Measurements from ENCODE around the gene CELF2.

The CELF2 gene

DNA sequence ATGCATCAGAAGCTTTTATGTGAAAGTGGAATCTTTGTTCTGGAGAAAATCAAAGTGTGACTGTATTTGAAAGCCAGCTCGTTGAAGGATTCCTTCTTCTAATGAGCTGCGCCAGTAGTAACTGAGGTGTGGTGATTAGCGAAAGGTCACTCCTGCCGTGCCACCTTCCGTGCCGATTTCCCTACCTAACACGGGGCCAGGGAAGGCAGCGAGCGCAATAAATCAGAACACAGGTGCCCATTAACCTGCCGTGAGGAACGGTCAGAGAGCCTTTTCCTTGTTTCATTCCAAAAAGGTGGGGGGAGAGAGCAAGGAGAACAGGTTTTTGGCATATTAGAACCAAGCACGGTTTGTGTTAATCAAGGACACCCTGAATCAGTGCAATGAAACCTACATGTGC is 258.0 kb downstream of the CELF2 start:
- H3K27me3 ChIP-seq, result peaks cover 19% of the 10 kb centered on the region
- H3K36me3 ChIP-seq, result no peaks in the 10 kb centered on the region
- H3K4me3 ChIP-seq (ENCODE audit: low read depth, low read length), result no peak overlapping the region
- TF ChIP-seq, protein P1, sequence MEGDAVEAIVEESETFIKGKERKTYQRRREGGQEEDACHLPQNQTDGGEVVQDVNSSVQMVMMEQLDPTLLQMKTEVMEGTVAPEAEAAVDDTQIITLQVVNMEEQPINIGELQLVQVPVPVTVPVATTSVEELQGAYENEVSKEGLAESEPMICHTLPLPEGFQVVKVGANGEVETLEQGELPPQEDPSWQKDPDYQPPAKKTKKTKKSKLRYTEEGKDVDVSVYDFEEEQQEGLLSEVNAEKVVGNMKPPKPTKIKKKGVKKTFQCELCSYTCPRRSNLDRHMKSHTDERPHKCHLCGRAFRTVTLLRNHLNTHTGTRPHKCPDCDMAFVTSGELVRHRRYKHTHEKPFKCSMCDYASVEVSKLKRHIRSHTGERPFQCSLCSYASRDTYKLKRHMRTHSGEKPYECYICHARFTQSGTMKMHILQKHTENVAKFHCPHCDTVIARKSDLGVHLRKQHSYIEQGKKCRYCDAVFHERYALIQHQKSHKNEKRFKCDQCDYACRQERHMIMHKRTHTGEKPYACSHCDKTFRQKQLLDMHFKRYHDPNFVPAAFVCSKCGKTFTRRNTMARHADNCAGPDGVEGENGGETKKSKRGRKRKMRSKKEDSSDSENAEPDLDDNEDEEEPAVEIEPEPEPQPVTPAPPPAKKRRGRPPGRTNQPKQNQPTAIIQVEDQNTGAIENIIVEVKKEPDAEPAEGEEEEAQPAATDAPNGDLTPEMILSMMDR (IDR thresholded peaks at IDR 0.05; ENCODE audit: low read depth, low read length), result no peak
- no peaks in the 10 kb centered on the region for H3K9me3 ChIP-seq
- DNase-seq, result no peak
- no peaks in the 10 kb centered on the region for H3K4me1 ChIP-seq

GRCh38 chr10:11276449-11276990 is 258.8 kb downstream of the CELF2 start:
- TF ChIP-seq, protein P1 (IDR thresholded peaks at IDR 0.05; ENCODE audit: low read depth, low read length), result no peak
- H3K9me3 ChIP-seq, result no peaks in the 10 kb centered on the region
- H3K36me3 ChIP-seq, result no peaks in the 10 kb centered on the region
- no peak overlapping the region for H3K4me3 ChIP-seq (ENCODE audit: low read depth, low read length)
- DNase-seq, result no peak
- H3K27me3 ChIP-seq, result peaks cover 13% of the 10 kb centered on the region
- no peaks in the 10 kb centered on the region for H3K4me1 ChIP-seq

GRCh38 chr10:11279314-11279713 is 261.6 kb downstream of the CELF2 start:
- TF ChIP-seq, protein P1 (IDR thresholded peaks at IDR 0.05; ENCODE audit: low read depth, low read length), result no peak
- Histone ChIP-seq H3K36me3 (no peaks in the 10 kb centered on the region), H3K9me3 (no peaks in the 10 kb centered on the region), H3K4me3 (ENCODE audit: low read depth, low read length) (no peak overlapping the region), H3K4me1 (no peaks in the 10 kb centered on the region), H3K27me3 (peaks cover 13% of the 10 kb centered on the region)
- no peak for DNase-seq

GRCh38 chr10:11280187-11280932 is 262.7 kb downstream of the CELF2 start:
- peaks cover 13% of the 10 kb centered on the region for H3K27me3 ChIP-seq
- H3K9me3 ChIP-seq, result no peaks in the 10 kb centered on the region
- no peaks in the 10 kb centered on the region for H3K36me3 ChIP-seq
- TF ChIP-seq, protein P1 (IDR thresholded peaks at IDR 0.05; ENCODE audit: low read depth, low read length), result no peak
- H3K4me3 ChIP-seq (ENCODE audit: low read depth, low read length), result no peak overlapping the region
- no peaks in the 10 kb centered on the region for H3K4me1 ChIP-seq
- DNase-seq, result no peak

DNA sequence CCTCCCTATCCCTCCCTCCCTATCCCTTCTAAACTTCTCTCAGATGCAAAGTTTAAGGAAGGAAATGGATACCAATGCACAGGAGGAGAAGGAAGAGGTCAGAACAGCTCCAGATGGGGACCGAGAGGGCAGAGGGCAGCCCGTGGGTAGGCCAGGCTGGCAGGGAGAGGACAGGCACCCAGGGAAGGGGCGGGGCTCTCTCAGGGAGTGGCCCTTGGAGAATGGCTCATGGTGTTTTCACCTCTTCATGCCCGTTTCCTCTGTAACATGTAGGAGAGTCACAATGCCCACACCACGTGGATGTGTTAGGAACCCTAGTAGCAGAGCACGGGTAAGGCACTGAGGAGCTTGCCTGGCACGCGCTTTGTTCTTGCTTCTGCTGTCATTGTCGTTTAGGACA is 264.5 kb downstream of the CELF2 start:
- TF ChIP-seq, protein P1 (IDR thresholded peaks at IDR 0.05; ENCODE audit: low read depth, low read length), result no peak
- no peak for DNase-seq
- no peaks in the 10 kb centered on the region for H3K9me3 ChIP-seq
- H3K4me1 ChIP-seq, result no peaks in the 10 kb centered on the region
- H3K4me3 ChIP-seq (ENCODE audit: low read depth, low read length), result no peak overlapping the region
- peaks cover 7% of the 10 kb centered on the region for H3K27me3 ChIP-seq
- no peaks in the 10 kb centered on the region for H3K36me3 ChIP-seq

DNA sequence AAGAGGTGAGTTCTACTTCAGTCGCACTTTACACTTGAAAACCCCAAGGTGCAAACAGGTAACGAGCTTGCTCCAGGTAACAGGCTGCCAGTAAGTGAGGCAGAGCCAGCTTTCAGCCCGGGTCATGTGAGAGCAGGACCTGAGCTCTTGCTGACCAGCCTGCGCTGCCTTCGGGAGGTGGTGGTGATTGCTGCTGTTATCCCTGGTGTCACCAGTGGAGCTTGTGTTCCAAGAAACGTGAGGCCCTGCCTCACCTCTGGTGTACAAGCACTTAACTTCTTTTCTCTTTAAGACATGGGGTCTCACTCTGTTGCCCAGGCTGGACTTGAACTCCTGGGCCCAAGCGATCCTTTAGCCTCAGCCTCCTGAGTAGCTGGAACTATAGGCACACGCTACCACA is 265.0 kb downstream of the CELF2 start:
- no peak overlapping the region for H3K4me3 ChIP-seq (ENCODE audit: low read depth, low read length)
- no peaks in the 10 kb centered on the region for H3K9me3 ChIP-seq
- H3K27me3 ChIP-seq, result peaks cover 6% of the 10 kb centered on the region
- H3K4me1 ChIP-seq, result no peaks in the 10 kb centered on the region
- H3K36me3 ChIP-seq, result no peaks in the 10 kb centered on the region
- DNase-seq, result no peak
- TF ChIP-seq, protein P1 (IDR thresholded peaks at IDR 0.05; ENCODE audit: low read depth, low read length), result no peak

Measured in BE2C (cell line).